ENCODE data around the gene CLOCK.

The CLOCK gene

DNA sequence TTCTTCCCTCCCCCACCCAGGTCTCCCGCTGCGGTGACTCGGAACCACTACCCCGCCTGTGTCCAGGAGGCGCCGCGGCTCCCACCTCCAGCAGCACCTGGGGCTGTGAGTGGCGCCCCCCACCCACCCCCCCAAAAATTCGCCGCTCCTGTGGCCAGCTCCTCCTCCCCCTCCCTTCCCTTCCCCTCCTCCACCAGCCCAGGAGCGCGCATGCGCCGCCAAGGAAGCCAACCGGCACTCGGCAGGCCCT, 278 bp downstream of the CLOCK start:
- no peaks in the 10 kb centered on the region for H3K27me3 ChIP-seq (ENCODE audit: low read length)
- H3K27ac ChIP-seq (ENCODE audit: low read depth, low read length), result peak overlapping the region; percentile 44; the same call in 1 of the 2 replicates
- no peaks in the 10 kb centered on the region for H3K9me2 ChIP-seq (replicated peaks; ENCODE audit: insufficient read depth, low read length)
- peak overlapping the region; percentile 84 for H2AFZ ChIP-seq (ENCODE audit: low read depth, low read length, severe bottlenecking)
- no peaks in the 10 kb centered on the region for H3K9me3 ChIP-seq (ENCODE audit: insufficient read depth, low read length)
- no peaks in the 10 kb centered on the region for H3K79me2 ChIP-seq (ENCODE audit: insufficient read depth, low read length)
- H3K9ac ChIP-seq (ENCODE audit: low read length), result peak overlapping the region; percentile 60
- no peaks in the 10 kb centered on the region for H3K36me3 ChIP-seq (ENCODE audit: low read length)
- 0 out of 2 replicates have a peak, but pooled peaks cover 3% of the 10 kb centered on the region for H4K20me1 ChIP-seq (ENCODE audit: low read depth, low read length)
- H3F3A ChIP-seq (ENCODE audit: insufficient read depth), result peaks cover 7% of the 10 kb centered on the region; the same call in 1 of the 2 replicates
- peak overlapping the region; percentile 72 for H3K4me2 ChIP-seq (ENCODE audit: low read depth, low read length, poor library complexity, severe bottlenecking)
- no peak for TF ChIP-seq EZH2phosphoT487 (conservative IDR thresholded peaks at IDR 0.05; ENCODE audit: low read length)
- no peak for TF ChIP-seq CTCF (IDR thresholded peaks at IDR 0.05; ENCODE audit: insufficient read depth, low read length, poor library complexity, severe bottlenecking)
- H3K4me3 ChIP-seq (ENCODE audit: insufficient read depth, low read length, poor library complexity, severe bottlenecking), result peak overlapping the region; percentile 73

- peak overlapping the region; percentile 60 for H3K9ac ChIP-seq (ENCODE audit: low read length)
- no peaks in the 10 kb centered on the region for H3K9me2 ChIP-seq (replicated peaks; ENCODE audit: insufficient read depth, low read length)
- no peak overlapping the region for H3K27ac ChIP-seq (ENCODE audit: low read depth, low read length)
- H4K20me1 ChIP-seq (ENCODE audit: low read depth, low read length), result 0 out of 2 replicates have a peak, but pooled peaks cover 3% of the 10 kb centered on the region
- no peaks in the 10 kb centered on the region for H3K36me3 ChIP-seq (ENCODE audit: low read length)
- H2AFZ ChIP-seq (ENCODE audit: low read depth, low read length, severe bottlenecking), result peak overlapping the region; percentile 71
- no peaks in the 10 kb centered on the region for H3K9me3 ChIP-seq (ENCODE audit: insufficient read depth, low read length)
- peak overlapping the region; percentile 61 for H3K4me2 ChIP-seq (ENCODE audit: low read depth, low read length, poor library complexity, severe bottlenecking)
- no peaks in the 10 kb centered on the region for H3K27me3 ChIP-seq (ENCODE audit: low read length)
- H3K79me2 ChIP-seq (ENCODE audit: insufficient read depth, low read length), result no peaks in the 10 kb centered on the region
- no peak for TF ChIP-seq CTCF (IDR thresholded peaks at IDR 0.05; ENCODE audit: insufficient read depth, low read length, poor library complexity, severe bottlenecking)
- no peak for TF ChIP-seq EZH2phosphoT487 (conservative IDR thresholded peaks at IDR 0.05; ENCODE audit: low read length)
- peaks cover 7% of the 10 kb centered on the region; the same call in 1 of the 2 replicates for H3F3A ChIP-seq (ENCODE audit: insufficient read depth)
- peak overlapping the region; percentile 73 for H3K4me3 ChIP-seq (ENCODE audit: insufficient read depth, low read length, poor library complexity, severe bottlenecking)
Measured at GRCh38 chr4:55545641-55546505, 836 bp downstream of the CLOCK start.

- H4K20me1 ChIP-seq (ENCODE audit: low read depth, low read length), result 0 out of 2 replicates have a peak, but pooled peaks cover 3% of the 10 kb centered on the region
- H3K9ac ChIP-seq (ENCODE audit: low read length), result peak overlapping the region; percentile 60
- peak overlapping the region; percentile 73 for H3K4me3 ChIP-seq (ENCODE audit: insufficient read depth, low read length, poor library complexity, severe bottlenecking)
- H2AFZ ChIP-seq (ENCODE audit: low read depth, low read length, severe bottlenecking), result peak overlapping the region; percentile 71
- no peaks in the 10 kb centered on the region for H3K79me2 ChIP-seq (ENCODE audit: insufficient read depth, low read length)
- TF ChIP-seq EZH2phosphoT487 (conservative IDR thresholded peaks at IDR 0.05; ENCODE audit: low read length) (no peak), CTCF (IDR thresholded peaks at IDR 0.05; ENCODE audit: insufficient read depth, low read length, poor library complexity, severe bottlenecking) (no peak)
- H3K9me2 ChIP-seq (replicated peaks; ENCODE audit: insufficient read depth, low read length), result no peaks in the 10 kb centered on the region
- H3K36me3 ChIP-seq (ENCODE audit: low read length), result no peaks in the 10 kb centered on the region
- no peak overlapping the region for H3K27ac ChIP-seq (ENCODE audit: low read depth, low read length)
- H3K9me3 ChIP-seq (ENCODE audit: insufficient read depth, low read length), result no peaks in the 10 kb centered on the region
- peak overlapping the region; percentile 61 for H3K4me2 ChIP-seq (ENCODE audit: low read depth, low read length, poor library complexity, severe bottlenecking)
- H3K27me3 ChIP-seq (ENCODE audit: low read length), result no peaks in the 10 kb centered on the region
- peaks cover 7% of the 10 kb centered on the region; the same call in 1 of the 2 replicates for H3F3A ChIP-seq (ENCODE audit: insufficient read depth)
Measured at GRCh38 chr4:55545151-55545550, 1.6 kb downstream of the CLOCK start.
